ENCODE measurements around the gene WDR46.

- no peak for TF ChIP-seq CTCF (IDR thresholded peaks at IDR 0.05)
- TF ChIP-seq POLR2AphosphoS5 (IDR thresholded peaks at IDR 0.05) = no peak
Measured at GRCh38 chr6:33304216-33304615, 15.2 kb upstream of the WDR46 start.
